OCI-LY1 (cell line): ENCODE data around the gene ZYX.

Experiments used
- EZH2 ChIP-seq: fragments of 200-600 bp; sonication (generic), shearing (Covaris generic); IDR thresholded peaks from 2 replicates; pipeline ENCODE4 v1.8.0; 2017; ENCODE audit warnings: borderline replicate concordance, mixed run types, mild to moderate bottlenecking, antibody characterized with exemption, low read length, moderate library complexity, mixed read lengths
- TF ChIP-seq, protein P1 (sequence below): fragments of 200-600 bp; sonication (generic), shearing (Covaris generic); IDR thresholded peaks from 2 replicates; pipeline ENCODE4 v1.5.1; 2017; ENCODE audit warnings: mild to moderate bottlenecking, antibody characterized with exemption, low read length, moderate library complexity, mixed read lengths

GRCh38 chr7:143374561-143374960 is 6.6 kb upstream of the ZYX start:
- TF ChIP-seq, protein P1, sequence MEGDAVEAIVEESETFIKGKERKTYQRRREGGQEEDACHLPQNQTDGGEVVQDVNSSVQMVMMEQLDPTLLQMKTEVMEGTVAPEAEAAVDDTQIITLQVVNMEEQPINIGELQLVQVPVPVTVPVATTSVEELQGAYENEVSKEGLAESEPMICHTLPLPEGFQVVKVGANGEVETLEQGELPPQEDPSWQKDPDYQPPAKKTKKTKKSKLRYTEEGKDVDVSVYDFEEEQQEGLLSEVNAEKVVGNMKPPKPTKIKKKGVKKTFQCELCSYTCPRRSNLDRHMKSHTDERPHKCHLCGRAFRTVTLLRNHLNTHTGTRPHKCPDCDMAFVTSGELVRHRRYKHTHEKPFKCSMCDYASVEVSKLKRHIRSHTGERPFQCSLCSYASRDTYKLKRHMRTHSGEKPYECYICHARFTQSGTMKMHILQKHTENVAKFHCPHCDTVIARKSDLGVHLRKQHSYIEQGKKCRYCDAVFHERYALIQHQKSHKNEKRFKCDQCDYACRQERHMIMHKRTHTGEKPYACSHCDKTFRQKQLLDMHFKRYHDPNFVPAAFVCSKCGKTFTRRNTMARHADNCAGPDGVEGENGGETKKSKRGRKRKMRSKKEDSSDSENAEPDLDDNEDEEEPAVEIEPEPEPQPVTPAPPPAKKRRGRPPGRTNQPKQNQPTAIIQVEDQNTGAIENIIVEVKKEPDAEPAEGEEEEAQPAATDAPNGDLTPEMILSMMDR = no peak
- no peak for TF ChIP-seq EZH2
